GM19324 (cell line): ENCODE measurements around the gene COL4A5.

Experiments
- ATAC-seq: cut with Tn5 transposase; IDR thresholded peaks from one replicate; pipeline ENCODE4 v1.9.1; 2021; ENCODE audit warnings: mild to moderate bottlenecking, moderate library complexity; ENCODE audit not compliant: unreplicated experiment, low FRiP score

COL4A5 gene

GRCh38 chrX:108614616-108615015 lies 175.0 kb downstream of the COL4A5 start:
- ATAC-seq = no peak

- no peak for ATAC-seq
Measured at GRCh38 chrX:108640817-108641216, 201.2 kb downstream of the COL4A5 start.

GRCh38 chrX:108641589-108642272 lies 202.1 kb downstream of the COL4A5 start:
- ATAC-seq = no peak

- ATAC-seq = no peak
Measured at GRCh38 chrX:108642273-108642628, 202.6 kb downstream of the COL4A5 start.

- ATAC-seq = no peak
Measured at GRCh38 chrX:108664701-108665100, 225.1 kb downstream of the COL4A5 start.

- no peak for ATAC-seq
Measured at GRCh38 chrX:108666101-108666500, 226.5 kb downstream of the COL4A5 start.

- no peak for ATAC-seq
Measured at GRCh38 chrX:108671526-108671925, 231.9 kb downstream of the COL4A5 start.

- no peak for ATAC-seq
Measured at GRCh38 chrX:108696690-108697089, 257.1 kb downstream of the COL4A5 start.

GRCh38 chrX:108699368-108699767 lies 259.7 kb downstream of the COL4A5 start:
- ATAC-seq = no peak

GRCh38 chrX:108701633-108702032 lies 262.0 kb downstream of the COL4A5 start:
- no peak for ATAC-seq

GRCh38 chrX:108702530-108702929 lies 262.9 kb downstream of the COL4A5 start:
- no peak for ATAC-seq

- ATAC-seq = no peak
Measured at GRCh38 chrX:108704839-108705238, 265.2 kb downstream of the COL4A5 start.

GRCh38 chrX:108712886-108713285 lies 273.2 kb downstream of the COL4A5 start:
- ATAC-seq = no peak

- ATAC-seq = no peak
Measured at GRCh38 chrX:108722561-108722960, 282.9 kb downstream of the COL4A5 start.

GRCh38 chrX:108726748-108727147 lies 287.1 kb downstream of the COL4A5 start:
- no peak for ATAC-seq

- no peak for ATAC-seq
Measured at GRCh38 chrX:108731153-108731552, 291.5 kb downstream of the COL4A5 start.

- ATAC-seq = no peak
Measured at GRCh38 chrX:108732630-108733321, 293.1 kb downstream of the COL4A5 start.

- ATAC-seq = no peak
Measured at GRCh38 chrX:108734426-108734825, 294.8 kb downstream of the COL4A5 start.

- no peak for ATAC-seq
Measured at GRCh38 chrX:108735091-108735678, 295.5 kb downstream of the COL4A5 start.

- no peak for ATAC-seq
Measured at GRCh38 chrX:108735679-108736508, 296.3 kb downstream of the COL4A5 start.
